ENCODE measurements around the gene DUSP28. TPM values are rescaled to one million over a fixed set of nuclear protein-coding genes. Genes with fewer than 3 reads are reported as not detected.

Gene DUSP28
- total and polyA plus RNA-seq, 2 of the 13 experiments (the other 11 are each of a cell fraction or from before 2014, with no cell fraction given), result 5.2 to 8.6 TPM

- TF ChIP-seq CSRNP2 (CRISPR knock-in tag; conservative IDR thresholded peaks at IDR 0.05; ENCODE audit: low read depth), result no peak
- 0 out of 2 replicates have a peak, but pooled peaks have one; percentile 49 for TF ChIP-seq ELF3 (CRISPR knock-in tag; IDR thresholded peaks at IDR 0.05)
- TF ChIP-seq, protein P1, sequence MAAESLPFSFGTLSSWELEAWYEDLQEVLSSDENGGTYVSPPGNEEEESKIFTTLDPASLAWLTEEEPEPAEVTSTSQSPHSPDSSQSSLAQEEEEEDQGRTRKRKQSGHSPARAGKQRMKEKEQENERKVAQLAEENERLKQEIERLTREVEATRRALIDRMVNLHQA (CRISPR knock-in tag; IDR thresholded peaks at IDR 0.05), result no peak
- no peak for TF ChIP-seq AGO1 (IDR thresholded peaks at IDR 0.05; ENCODE audit: low read depth, low read length, poor library complexity, severe bottlenecking)
- 0 out of 2 replicates have a peak, but pooled peaks have one; percentile 51 for TF ChIP-seq PAF1 (CRISPR knock-in tag; IDR thresholded peaks at IDR 0.05)
- TF ChIP-seq NFIB (CRISPR knock-in tag; IDR thresholded peaks at IDR 0.05; ENCODE audit: borderline replicate concordance), result no peak
- TF ChIP-seq STAT5B (CRISPR knock-in tag; IDR thresholded peaks at IDR 0.05), result no peak
- 0 out of 2 replicates have a peak, but pooled peaks have one; percentile 40 for TF ChIP-seq ZBTB39 (CRISPR knock-in tag; IDR thresholded peaks at IDR 0.05)
- peak; percentile 16; the same call in 1 of the 2 replicates for TF ChIP-seq ZNF44 (CRISPR knock-in tag; IDR thresholded peaks at IDR 0.05)
- no peak for TF ChIP-seq CHD2 (IDR thresholded peaks at IDR 0.05; ENCODE audit: low read depth, low read length)
- TF ChIP-seq ZKSCAN5 (CRISPR knock-in tag; IDR thresholded peaks at IDR 0.05), result no peak
- no peak for TF ChIP-seq ZNF710 (CRISPR knock-in tag; IDR thresholded peaks at IDR 0.05; ENCODE audit: borderline replicate concordance)
- no peak; the same call in 1 of the 2 replicates for TF ChIP-seq ZBTB3 (CRISPR knock-in tag; IDR thresholded peaks at IDR 0.05; ENCODE audit: borderline replicate concordance, low read depth)
- TF ChIP-seq ZGPAT (CRISPR knock-in tag; IDR thresholded peaks at IDR 0.05), result no peak; the same call in none of the 2 replicates
- TF ChIP-seq ZNF10 (CRISPR knock-in tag; IDR thresholded peaks at IDR 0.05; ENCODE audit: borderline replicate concordance, low read depth), result no peak
- peak; percentile 40; the same call in 1 of the 2 replicates for TF ChIP-seq ZNF772 (CRISPR knock-in tag; IDR thresholded peaks at IDR 0.05)
- peak; percentile 87 for TF ChIP-seq ZNF879 (CRISPR knock-in tag; IDR thresholded peaks at IDR 0.05)
- TF ChIP-seq SALL1 (CRISPR knock-in tag; IDR thresholded peaks at IDR 0.05), result peak; percentile 41
- no peak for TF ChIP-seq ADNP (CRISPR knock-in tag; IDR thresholded peaks at IDR 0.05)
- TF ChIP-seq SMC3 (IDR thresholded peaks at IDR 0.05; ENCODE audit: low read length), result no peak
Measured at GRCh38 chr2:240566203-240567136, 6.3 kb downstream of the DUSP28 start (continued).
